ENCODE measurements around the gene PAPPA2. TPM values are rescaled to one million over a fixed set of nuclear protein-coding genes. Genes with fewer than 3 reads are reported as not detected.

Gene PAPPA2
- polyA plus RNA-seq, 3 donors: 64.4 to 90.1 (median 65.1) TPM

- DNase-seq (ENCODE audit: low read depth in 3 of 3, low spot score in 2 of 3): peak; percentile 54 to 65 (median 65)
Measured at GRCh38 chr1:176880955-176881595, 418.1 kb downstream of the PAPPA2 start.

- no peak for DNase-seq (ENCODE audit: low read depth in 3 of 3, low spot score in 2 of 3)
Measured at GRCh38 chr1:176884286-176884685, 421.3 kb downstream of the PAPPA2 start.

GRCh38 chr1:176884911-176885310 lies 421.9 kb downstream of the PAPPA2 start:
- DNase-seq (ENCODE audit: low read depth in 3 of 3, low spot score in 2 of 3): no peak

GRCh38 chr1:176885341-176885740 lies 422.4 kb downstream of the PAPPA2 start:
- DNase-seq (ENCODE audit: low read depth in 3 of 3, low spot score in 2 of 3): no peak

GRCh38 chr1:176885751-176886150 lies 422.8 kb downstream of the PAPPA2 start:
- DNase-seq (ENCODE audit: low read depth in 3 of 3, low spot score in 2 of 3): no peak

GRCh38 chr1:176888471-176889032 lies 425.6 kb downstream of the PAPPA2 start:
- DNase-seq (ENCODE audit: low read depth in 3 of 3, low spot score in 2 of 3): no peak

- no peak for DNase-seq (ENCODE audit: low read depth in 3 of 3, low spot score in 2 of 3)
Measured at GRCh38 chr1:176893625-176894352, 430.8 kb downstream of the PAPPA2 start.

GRCh38 chr1:176894450-176894849 lies 431.5 kb downstream of the PAPPA2 start:
- DNase-seq (ENCODE audit: low read depth in 3 of 3, low spot score in 2 of 3): no peak

All from right renal cortex interstitium (tissue), 3 donors.